Smooth muscle cell of the brain vasculature (primary cell): ENCODE measurements around the gene STK4.
"Not testable (repeated sequence)": the region's sequence is repeated elsewhere in the genome, so short reads cannot be mapped to it uniquely, and the experiment has no call there.

Experiments used
- DNase-seq: peaks from one replicate; pipeline ENCODE4 v3.0.0-alpha.2; 2012; ENCODE audit warnings: low read depth, low spot score

The STK4 gene

DNA sequence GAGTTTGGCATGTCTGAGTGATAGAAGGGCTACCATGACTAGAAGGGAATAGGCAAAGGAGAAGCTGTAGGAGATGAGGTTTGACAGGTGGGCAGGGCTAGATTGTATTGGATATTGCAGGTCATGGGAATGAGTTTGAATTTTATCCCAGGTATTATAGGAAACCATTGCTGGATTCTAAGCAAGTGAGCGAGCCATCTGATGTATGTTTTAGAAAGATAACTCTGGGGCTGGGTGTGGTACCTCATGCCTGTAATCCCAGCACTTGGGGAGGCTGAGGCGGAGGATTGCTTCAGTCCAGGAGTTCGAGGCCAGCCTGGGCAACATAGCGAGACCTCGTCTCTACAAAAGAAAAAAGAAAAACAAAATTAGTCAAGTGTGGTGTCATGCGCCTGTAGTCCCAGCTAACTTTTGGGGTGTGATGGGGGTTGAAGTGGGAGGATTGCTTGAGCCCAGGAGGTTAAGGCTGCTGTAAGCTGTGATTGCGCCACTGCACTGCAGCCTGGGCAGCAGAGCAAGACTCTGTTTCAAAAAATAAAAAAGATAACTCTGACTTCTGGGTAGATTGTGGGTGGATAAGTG, 16.9 kb downstream of the STK4 start:
- DNase-seq, result no peak

DNA sequence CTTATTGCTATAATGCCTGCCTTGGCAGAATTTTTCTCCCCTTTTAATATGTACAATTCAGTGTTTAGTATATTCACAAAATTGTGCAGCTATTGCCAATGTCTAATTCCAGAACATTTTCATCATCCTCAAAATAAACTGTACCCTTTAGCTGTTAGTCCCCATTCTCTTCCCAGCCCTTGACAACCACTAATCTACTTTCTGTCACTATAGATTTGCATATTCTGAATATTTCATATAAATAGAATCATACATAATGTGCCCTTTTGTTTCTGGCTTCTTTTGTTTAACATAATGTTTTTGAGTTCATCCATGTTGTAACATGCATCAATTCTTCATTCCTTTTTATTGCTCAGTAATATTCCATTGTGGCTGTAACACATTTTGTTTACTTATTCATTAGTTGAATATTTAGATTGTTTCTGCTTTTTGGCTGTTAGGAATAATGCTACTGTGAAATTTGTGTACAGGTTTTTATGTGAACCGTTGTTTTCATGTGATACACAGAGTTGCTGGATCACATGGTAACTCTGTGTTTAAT, 22.4 kb downstream of the STK4 start:
- DNase-seq, result no peak

DNA sequence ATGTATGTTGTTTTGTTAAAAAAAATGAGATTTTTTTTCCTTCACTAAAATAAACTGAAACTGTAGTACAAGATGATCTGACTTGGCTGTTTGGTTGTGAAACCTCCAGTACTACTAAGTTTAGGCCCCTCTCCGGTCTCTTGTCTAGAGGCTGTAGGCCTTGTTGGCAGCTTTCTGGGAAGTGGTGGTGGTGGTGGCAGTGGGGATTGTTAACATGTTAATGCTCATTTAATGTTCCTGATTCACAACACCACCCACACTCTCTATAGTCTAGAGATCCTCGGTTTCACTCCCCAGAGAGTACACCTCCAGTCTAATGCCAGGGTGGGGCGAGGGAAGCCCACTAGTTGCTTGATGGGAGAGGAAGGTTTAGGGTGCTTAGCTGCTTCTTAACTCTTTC, 24.1 kb downstream of the STK4 start:
- DNase-seq, result no peak

DNA sequence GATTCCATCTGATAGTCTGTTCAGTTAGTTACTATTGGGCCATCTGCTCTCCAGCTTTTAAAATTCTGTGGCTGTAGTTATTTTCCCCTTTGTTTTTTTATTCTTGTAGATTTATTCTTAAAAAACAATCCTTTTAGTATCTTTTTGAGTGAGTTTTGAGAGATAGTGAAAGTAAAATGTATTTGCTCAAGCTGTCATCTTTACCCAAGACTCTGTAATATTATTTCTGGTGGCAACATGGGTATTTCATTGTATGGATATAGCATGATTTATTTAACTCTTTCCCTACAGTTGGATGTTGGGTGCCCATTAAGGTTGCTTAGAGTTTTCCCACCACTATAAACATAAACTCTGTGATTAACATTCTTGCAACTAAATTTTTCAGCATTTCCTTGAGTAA, 24.6 kb downstream of the STK4 start:
- no peak for DNase-seq

DNA sequence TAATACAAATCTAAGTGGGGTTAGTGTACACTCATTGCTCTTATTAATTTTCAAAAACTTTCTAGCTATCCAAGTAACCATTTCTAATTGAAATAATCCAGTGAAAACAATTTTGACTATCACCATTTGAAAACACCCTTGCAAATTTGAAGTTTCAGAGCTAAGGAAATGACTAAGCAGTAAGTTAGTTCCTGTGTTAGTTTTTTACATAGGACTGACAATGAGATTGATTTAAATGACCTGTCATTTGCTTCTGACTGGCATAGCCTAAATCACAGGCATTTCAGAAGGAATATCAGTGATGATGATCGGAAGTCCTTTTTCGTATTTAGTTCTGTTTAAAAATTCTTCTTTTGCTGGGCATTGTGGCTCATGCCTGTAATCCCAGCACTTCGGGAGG, 27.0 kb downstream of the STK4 start:
- no peak for DNase-seq

DNA sequence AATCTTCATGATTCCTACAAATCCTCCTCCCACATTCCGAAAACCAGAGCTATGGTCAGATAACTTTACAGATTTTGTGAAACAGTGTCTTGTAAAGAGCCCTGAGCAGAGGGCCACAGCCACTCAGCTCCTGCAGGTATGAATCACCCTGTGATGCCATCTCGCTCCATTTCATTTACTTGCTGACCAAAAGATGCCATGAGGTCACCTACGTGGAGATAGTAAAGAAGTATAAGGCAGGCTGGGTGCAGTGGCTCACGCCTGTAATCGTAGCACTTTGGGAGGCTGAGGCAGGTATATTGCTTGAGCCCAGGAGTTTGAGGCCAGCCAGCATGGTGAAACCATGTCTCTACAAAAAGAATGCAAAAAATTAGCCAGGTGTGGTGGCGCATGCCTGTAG, 30.9 kb downstream of the STK4 start:
- DNase-seq, result no peak

DNA sequence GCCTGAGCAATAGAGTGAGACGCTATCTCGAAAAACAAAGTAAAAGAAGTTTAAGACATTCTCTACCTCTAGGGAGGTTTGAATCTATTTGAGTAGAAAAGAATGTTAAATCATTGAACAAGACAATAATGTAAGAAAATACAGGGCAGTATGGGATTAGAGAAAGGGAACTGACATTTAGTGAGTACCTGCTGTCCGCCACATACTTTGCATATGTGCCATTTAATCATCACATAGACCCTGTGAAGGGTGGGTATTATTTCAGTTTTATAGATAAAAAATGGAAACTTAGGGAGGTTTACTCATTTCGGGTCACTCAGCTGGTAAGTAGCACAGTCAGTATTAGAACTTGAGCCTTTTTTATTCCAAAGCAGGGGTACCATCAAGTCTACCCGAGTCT, 31.4 kb downstream of the STK4 start:
- no peak for DNase-seq

DNA sequence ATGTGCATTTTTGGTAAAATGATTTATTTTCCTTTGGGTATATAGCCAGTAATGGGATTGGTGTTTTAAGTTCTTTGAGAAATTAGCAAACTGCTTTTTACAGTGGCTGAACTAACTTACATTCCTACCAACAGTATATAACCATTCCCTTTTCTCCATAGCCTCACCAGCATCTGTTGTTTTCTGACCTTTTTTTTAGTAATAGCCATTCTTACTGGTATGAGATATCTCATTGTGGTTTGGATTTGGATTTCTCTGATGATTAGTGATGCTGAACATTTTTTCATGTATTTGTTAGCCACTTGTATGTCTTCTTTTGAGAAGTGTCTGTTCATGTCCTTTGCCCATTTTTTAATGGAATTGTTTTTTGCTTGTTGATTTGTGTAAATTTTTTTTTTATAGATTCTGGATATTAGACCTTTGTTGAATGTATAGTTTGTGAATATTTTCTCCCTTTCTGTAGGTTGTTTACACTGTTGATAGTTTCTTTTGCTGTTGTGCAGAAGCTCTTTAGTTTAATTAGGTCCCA, 42.3 kb downstream of the STK4 start:
- no peak for DNase-seq

DNA sequence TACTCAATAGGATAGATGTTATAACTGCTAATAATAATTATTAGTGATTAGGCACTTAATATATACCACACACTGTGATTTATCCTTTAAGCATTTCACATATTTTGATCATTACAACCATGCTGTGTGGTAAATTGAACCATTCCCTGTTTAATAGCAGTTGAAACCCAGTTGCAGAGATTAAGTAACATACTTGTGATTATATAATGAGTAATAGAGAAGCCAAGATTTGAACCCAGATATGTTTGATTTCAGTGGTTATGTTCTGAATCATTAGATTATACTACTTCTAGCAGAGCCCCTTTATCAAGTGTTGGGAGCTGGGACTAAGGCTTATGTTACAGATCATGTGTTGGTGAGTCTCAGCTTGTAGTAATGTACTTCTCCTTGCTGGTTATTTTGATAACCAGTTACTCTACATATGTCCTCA, 44.1 kb downstream of the STK4 start:
- DNase-seq, result no peak

DNA sequence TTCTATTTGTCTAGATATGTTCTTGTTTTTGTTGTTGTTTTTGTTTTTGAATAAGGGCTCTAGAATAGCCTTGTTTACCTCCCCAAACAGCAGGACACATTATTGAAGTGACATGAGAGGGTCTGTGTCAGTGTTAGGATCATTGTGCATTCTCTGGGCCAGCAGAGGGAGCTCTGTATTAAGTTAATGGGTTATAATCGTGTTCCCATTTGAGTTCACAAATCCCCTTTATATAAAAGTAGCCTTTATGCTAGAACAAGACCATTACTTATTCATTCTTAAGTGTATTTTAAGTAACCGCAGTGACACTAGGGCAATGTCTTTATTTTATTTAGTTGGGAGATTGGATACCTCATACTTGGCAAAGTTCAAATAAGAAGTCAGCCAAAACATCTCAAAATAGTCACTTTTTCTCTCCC, 44.8 kb downstream of the STK4 start:
- peak; percentile 35 for DNase-seq

DNA sequence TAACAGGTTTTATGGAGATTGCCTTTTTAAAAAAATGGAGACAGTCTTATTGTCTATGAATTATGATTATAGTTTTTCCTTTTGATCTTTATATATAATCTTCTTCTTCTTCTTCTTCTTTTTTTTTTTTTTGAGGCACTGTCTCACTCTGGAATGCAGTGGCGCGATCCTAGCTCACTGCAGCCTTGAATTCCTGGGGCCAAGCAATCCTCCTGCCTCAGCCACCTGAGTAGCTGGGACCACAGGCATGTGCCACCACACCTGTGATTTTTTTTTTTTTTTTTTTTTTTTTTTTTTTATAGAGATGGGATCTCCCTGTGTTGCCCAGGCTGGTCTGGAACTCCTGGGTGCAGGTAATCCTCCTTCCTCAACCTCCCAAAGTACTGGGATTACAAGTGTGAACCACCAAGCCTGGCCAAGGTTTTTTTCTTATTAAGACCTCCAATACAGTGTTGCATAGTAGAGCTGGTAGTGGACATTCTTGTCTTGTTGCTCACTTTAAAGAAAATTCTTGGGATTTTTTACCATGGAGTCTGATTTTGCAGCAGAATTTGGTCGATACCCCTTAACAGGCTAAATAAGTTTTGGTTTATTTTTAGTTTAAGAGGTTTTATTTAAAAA, 46.5 kb downstream of the STK4 start:
- DNase-seq, result no peak

DNA sequence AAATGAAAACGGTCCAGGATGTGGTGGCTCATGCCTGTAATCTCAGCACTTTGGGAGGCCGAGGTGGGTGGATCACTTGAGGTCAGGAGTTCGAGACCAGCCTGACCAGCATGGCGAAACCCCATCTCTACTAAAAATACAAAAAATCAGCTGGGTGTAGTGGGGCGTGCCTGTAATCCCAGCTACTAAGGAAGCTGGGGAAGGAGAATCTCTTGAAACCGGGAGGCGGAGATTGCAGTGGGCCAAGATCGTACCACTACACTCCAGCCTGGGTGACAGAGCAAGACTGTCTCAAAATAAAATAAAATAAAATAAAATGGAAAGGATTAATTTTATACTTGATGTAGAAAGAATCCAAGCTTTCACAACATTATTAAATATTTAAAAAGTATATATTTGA, 47.8 kb downstream of the STK4 start:
- DNase-seq, result not testable (repeated sequence)

DNA sequence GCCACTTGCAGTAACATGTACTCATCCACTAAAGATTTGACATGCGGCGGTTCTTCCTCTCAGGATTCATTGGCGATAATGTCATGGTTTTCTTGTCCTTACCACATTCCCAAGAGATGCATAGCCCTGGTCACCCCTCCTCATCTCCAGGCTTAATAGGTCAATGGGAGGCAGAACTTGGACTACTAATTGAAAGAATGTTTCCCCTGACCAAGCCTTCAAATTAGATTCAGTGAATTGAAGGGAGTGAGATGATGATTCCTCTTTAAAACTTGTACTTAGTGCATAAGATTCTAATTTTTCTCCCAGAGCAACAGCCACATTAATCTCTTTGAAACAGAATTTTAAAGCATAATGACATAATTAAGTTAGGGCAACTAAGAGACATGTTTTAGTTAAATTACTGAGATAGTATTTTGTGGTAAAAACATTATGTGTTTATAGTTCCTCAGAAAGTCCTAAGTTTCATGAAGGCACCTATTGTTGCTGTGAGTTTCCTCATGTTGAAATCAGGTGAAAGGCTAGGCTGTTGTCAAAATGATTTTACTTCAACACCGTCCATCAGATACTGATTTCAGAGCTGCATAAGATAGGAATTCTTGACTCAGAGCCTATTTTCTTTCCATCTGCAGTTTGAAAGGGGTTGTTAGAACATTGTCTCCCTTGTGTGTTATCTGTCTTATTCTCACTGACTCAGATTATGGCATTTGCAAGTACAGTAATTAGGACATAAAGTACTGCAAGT, 48.5 kb downstream of the STK4 start:
- DNase-seq, result no peak

DNA sequence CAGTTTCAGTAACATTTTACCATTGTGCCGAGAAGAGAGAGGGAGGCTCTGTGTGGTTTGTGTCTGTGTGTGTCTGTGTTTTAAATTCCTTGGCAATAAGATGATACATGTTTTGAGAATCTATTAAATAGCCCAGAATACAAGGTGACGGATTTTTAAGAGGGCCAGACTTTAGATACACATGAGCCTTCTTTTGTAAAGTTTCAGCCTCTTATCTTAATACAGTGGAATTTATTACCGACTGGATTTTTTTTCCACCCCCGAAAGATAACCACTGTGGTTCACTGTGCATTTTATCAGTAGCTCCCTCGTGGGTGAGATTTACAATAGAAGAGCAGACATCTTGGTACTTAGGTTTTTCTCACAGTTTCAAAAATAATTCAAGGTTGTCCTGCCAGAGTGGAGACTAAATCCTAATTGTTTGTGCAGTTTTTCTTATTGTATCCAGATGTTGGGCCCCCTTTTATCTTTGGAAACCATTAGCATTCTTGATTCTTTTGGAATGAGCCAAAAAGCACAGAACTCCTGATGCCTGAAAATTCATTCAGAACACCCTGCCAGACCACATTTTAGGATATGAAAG, 49.9 kb downstream of the STK4 start:
- DNase-seq, result no peak

DNA sequence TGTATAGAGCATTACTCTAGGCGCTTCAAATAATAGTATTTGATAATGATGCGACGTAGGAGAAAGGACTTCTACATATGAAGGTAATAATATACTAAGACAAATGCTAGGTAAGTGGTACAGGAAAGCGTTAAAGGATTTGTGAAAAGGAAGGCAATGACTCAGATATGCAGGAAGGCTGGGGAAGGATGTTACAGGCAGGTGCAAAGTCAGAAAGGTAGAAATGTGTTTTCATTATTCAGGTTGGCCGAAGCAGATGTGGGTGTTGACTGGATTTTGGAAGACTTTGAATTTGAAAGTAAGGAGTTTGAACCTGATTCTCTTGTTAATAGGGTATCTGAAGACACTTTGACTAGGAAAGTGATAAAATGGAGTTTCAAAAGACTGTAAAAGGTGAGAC, 51.0 kb downstream of the STK4 start:
- DNase-seq, result no peak

DNA sequence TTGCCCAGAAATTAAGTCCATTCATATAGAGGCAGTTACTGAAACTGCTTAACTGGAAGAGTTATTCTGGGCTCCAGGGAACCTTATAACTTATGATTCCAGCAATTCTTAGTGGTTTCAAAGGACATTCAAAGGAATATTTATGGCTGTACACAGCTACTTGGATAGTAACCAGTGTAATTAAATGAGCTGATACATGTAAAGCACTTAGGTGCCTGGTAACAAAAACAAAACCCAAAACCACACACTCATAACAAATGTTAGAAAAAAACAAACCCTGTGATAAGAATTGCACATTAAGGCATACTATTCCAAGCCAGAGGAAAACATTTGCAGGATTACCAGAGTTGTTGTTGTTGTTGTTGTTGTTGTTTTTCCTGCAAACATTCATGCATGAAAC, 51.5 kb downstream of the STK4 start:
- DNase-seq, result no peak

DNA sequence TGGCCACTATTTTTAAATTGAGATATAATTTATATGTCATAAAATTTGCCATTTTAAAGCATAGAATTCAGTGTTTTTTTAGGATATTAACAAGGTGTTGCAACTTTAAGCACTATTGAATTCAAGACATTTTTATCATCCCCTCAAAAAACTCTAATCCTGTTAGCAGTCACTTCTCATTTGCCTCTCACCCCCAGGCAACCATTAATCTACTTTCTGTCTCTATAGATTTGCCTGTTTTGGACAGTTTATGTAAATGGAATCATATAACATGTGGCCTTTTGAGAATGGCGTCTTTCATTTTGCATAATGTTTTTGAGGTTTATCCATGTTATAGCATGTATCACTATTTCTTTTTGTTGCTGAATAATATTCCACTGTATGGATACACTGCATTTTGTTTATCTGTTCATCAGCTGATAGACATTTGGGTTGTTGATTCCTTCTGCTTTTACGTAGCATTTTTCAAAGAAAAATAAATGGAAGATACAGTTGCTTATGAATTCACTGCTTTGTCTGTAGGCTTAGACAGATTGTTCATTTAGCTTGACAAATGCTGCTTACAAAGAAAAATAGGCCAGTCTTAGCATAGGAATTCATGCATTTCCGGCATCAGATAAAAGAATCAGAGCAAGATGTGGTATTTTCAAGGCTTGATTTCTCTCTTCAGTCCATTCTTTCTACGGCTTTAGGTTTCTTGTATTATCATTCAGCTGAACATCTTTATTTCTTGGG, 52.9 kb downstream of the STK4 start:
- no peak for DNase-seq

DNA sequence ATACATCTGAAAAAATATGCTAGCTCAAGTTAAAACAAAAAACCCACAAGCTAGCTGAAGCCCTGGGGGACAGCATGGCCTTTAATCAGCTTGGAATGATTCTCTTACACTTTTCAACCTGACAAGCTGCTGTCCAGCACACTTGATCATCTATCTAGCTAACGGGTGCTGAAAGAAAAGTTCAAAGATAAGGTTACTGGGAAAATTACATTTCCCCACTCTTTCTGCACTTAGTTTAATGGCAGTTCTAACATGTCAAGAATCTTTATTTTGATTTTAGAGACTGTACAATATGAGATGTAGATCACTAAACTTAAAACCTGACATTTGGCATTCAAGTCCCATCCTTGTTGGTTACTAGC, 53.4 kb downstream of the STK4 start:
- DNase-seq, result no peak

DNA sequence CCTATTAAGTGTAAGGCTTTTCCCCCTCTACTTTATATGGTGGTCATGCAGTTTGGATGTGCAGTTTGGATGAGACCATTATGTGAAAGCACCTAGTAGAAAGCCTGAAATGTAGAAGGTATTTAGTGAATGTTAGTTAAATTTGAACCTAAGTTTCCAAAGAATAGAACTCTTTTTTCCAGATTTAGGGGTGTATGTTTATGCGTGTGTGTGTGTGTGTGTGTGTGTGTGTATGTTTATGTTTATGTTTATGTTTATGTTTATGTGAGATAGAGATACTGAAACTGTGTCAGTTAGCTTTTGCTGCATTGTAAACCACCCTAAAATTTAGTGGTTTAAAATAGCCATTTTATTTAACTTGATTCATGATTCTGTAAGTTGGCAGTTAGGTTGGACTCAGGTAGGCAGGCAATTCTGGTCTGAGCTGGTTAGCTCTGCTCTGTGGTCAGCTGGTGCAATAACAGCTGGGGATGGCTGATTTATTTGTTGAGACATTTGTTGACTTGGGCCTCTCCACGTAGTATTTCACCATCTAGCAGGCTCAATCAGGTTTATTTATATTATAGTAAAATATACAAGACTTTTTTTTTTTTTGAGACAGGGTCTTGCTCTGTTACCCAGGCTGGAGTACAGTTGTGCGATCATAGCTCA, 54.0 kb downstream of the STK4 start:
- no peak for DNase-seq

DNA sequence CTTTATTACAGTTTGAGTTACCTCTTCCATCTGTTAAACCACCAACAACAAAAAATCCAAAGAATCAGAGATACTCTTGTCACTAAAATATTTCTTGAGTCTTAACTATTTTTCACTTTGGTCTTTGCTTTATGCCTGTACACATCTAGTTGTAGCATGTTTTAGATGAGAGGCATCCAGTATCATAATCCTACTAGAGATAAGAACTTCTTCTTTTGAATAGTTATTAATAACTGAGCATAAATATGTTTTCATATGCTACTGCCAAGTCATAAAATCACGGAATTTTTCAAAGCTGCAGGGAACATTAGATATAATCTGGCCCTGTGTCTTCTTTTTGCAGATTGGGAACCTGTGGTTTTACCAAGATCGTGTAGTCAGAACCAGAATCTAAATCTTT, 55.3 kb downstream of the STK4 start:
- no peak for DNase-seq

DNA sequence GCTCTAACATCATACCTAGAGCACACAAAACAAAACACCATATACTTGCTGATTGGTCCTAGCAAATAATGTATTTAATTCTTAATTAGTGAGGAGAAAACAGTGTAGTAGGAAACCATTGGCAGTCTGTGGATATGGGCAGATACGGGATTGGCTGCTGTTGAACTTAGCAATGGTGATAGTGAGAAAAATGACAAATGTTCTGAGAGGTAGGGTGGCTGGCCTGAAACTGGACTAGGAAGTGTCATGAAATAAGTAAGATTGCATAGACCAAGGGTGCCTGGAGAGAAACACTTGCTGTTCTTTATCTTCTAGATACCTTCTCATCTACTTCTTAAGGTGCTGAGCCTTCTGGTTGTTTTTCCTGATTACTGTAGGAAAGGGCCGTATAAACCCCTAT, 56.8 kb downstream of the STK4 start:
- DNase-seq, result not testable (repeated sequence)
